Suprapubic skin (tissue), 4 donors: ENCODE measurements around the gene SRSF3. TPM values are rescaled to one million over a fixed set of nuclear protein-coding genes. Genes with fewer than 3 reads are reported as not detected.
A peak's percentile ranks its signal among the peaks of the same experiment; 100 is the strongest.
"Not testable (repeated sequence)": the region's sequence is repeated elsewhere in the genome, so short reads cannot be mapped to it uniquely, and the experiment has no call there.

ENCODE experiments used
- DNase-seq, 2 donors: peaks; one replicate each; pipeline ENCODE4 v3.0.0-alpha.2; 2019; ENCODE audit warnings: low spot score in 2 of 2
- H3K27ac ChIP-seq: fragments of 200-600 bp; sonication (generic); one replicate; pipeline ENCODE4 v1.5.1; 2019
- H3K27me3 ChIP-seq: fragments of 200-600 bp; sonication (generic); one replicate; pipeline ENCODE4 v1.5.1; 2019
- H3K36me3 ChIP-seq: fragments of 200-600 bp; sonication (generic); one replicate; pipeline ENCODE4 v1.5.1; 2019
- H3K4me1 ChIP-seq: fragments of 200-600 bp; sonication (generic); one replicate; pipeline ENCODE4 v1.5.1; 2019
- H3K4me3 ChIP-seq: fragments of 200-600 bp; sonication (generic); one replicate; pipeline ENCODE4 v1.5.1; 2019; ENCODE audit warnings: mild to moderate bottlenecking
- H3K9me3 ChIP-seq: fragments of 200-600 bp; sonication (generic); one replicate; pipeline ENCODE4 v1.5.1; 2019
- CTCF ChIP-seq, 2 donors: fragments of 200-600 bp in 1 of 2; fragments of 450-650 bp in 1 of 2; sonication (generic) in 1 of 2; IDR thresholded peaks; one replicate each; pipeline ENCODE4 v1.5.1; 2016 to 2019; ENCODE audit warnings: antibody characterized with exemption in 2 of 2, mild to moderate bottlenecking in 1 of 2, moderate library complexity in 1 of 2
- EP300 ChIP-seq: sonication (generic); formaldehyde crosslinking; IDR thresholded peaks from one replicate; pipeline ENCODE4 v1.6.1; 2017; ENCODE audit warnings: antibody characterized with exemption
- POLR2A ChIP-seq, 2 donors: fragments of 450-650 bp; IDR thresholded peaks; one replicate each; pipeline ENCODE4 v1.6.1; 2017; ENCODE audit warnings: antibody characterized with exemption in 2 of 2, mild to moderate bottlenecking in 2 of 2, moderate library complexity in 2 of 2
- POLR2AphosphoS5 ChIP-seq, 3 donors: sonication (generic); formaldehyde crosslinking; IDR thresholded peaks; one replicate each; pipeline ENCODE4 v1.6.1; 2017; ENCODE audit warnings: antibody characterized with exemption in 3 of 3
- WGBS: methylation state at CpG from one replicate; pipeline ENCODE4 v1.1.5; 2018; 5-methylcytosine and 5-hydroxymethylcytosine counted together
- total RNA-seq, 4 donors: library from RNA; depleted of rRNA; stranded (reverse); fragments of >200 nt; gene quantifications; one replicate each; pipeline ENCODE4 v1.1.0, GENCODE V29; 2016

SRSF3 gene
- total RNA-seq, 4 donors from 2014 or later = 152 to 180 (median 167) TPM

GRCh38 chr6:36607683-36608386 lies 13.7 kb downstream of the SRSF3 start:
- no peaks in the 10 kb centered on the region for H3K9me3 ChIP-seq
- H3K27ac ChIP-seq = no peak overlapping the region
- peaks cover 58% of the 10 kb centered on the region for H3K4me1 ChIP-seq
- H3K36me3 ChIP-seq = peaks cover 76% of the 10 kb centered on the region
- no peaks in the 10 kb centered on the region for H3K27me3 ChIP-seq
- no peak overlapping the region for H3K4me3 ChIP-seq
- peak; percentile 15 to 32 for DNase-seq
- 45% methylated on average over 10 of the region's 10 CpGs for WGBS
- no peak for TF ChIP-seq CTCF (IDR thresholded peaks at IDR 0.05)
- peak in 1 of 3 donors; percentile 9 for TF ChIP-seq POLR2AphosphoS5 (IDR thresholded peaks at IDR 0.05)
- no peak for TF ChIP-seq EP300
- TF ChIP-seq POLR2A (IDR thresholded peaks at IDR 0.05) = no peak

GRCh38 chr6:36608788-36609563 lies 14.8 kb downstream of the SRSF3 start:
- no peak overlapping the region for H3K27ac ChIP-seq
- no peaks in the 10 kb centered on the region for H3K27me3 ChIP-seq
- H3K4me3 ChIP-seq = no peak overlapping the region
- peaks cover 48% of the 10 kb centered on the region for H3K4me1 ChIP-seq
- no peaks in the 10 kb centered on the region for H3K9me3 ChIP-seq
- no peak for TF ChIP-seq POLR2AphosphoS5 (IDR thresholded peaks at IDR 0.05)
- no peak for TF ChIP-seq POLR2A (IDR thresholded peaks at IDR 0.05)
- TF ChIP-seq EP300 = no peak
- TF ChIP-seq CTCF (IDR thresholded peaks at IDR 0.05) = no peak
- DNase-seq = peak; percentile 20 to 41
- 61% methylated on average over 5 of the region's 5 CpGs for WGBS
- peaks cover 64% of the 10 kb centered on the region for H3K36me3 ChIP-seq

GRCh38 chr6:36609582-36609981 lies 15.4 kb downstream of the SRSF3 start:
- H3K4me3 ChIP-seq = no peak overlapping the region
- peaks cover 42% of the 10 kb centered on the region for H3K4me1 ChIP-seq
- H3K36me3 ChIP-seq = peaks cover 58% of the 10 kb centered on the region
- no peaks in the 10 kb centered on the region for H3K27me3 ChIP-seq
- DNase-seq = peak; percentile 15 to 22
- no peak overlapping the region for H3K27ac ChIP-seq
- no peaks in the 10 kb centered on the region for H3K9me3 ChIP-seq
- 98% methylated on average over 3 of the region's 3 CpGs for WGBS
- no peak for TF ChIP-seq EP300

GRCh38 chr6:36610041-36610955 lies 16.1 kb downstream of the SRSF3 start:
- Histone ChIP-seq H3K4me1 (peaks cover 34% of the 10 kb centered on the region), H3K9me3 (no peaks in the 10 kb centered on the region), H3K27me3 (no peaks in the 10 kb centered on the region), H3K27ac (no peak overlapping the region), H3K4me3 (no peak overlapping the region), H3K36me3 (peaks cover 51% of the 10 kb centered on the region)
- TF ChIP-seq POLR2AphosphoS5 (IDR thresholded peaks at IDR 0.05) (no peak), CTCF (IDR thresholded peaks at IDR 0.05) (no peak), EP300 (no peak), POLR2A (IDR thresholded peaks at IDR 0.05) (no peak)
- DNase-seq = peak; percentile 36 to 65
- 97% methylated on average over 14 of the region's 14 CpGs for WGBS

GRCh38 chr6:36610956-36611336 lies 16.8 kb downstream of the SRSF3 start:
- no peaks in the 10 kb centered on the region for H3K9me3 ChIP-seq
- H3K4me1 ChIP-seq = peaks cover 30% of the 10 kb centered on the region
- no peaks in the 10 kb centered on the region for H3K27me3 ChIP-seq
- TF ChIP-seq POLR2AphosphoS5 (IDR thresholded peaks at IDR 0.05) = no peak
- TF ChIP-seq CTCF (IDR thresholded peaks at IDR 0.05) = no peak
- no peak for TF ChIP-seq POLR2A (IDR thresholded peaks at IDR 0.05)
- TF ChIP-seq EP300 = no peak
- H3K36me3 ChIP-seq = peaks cover 46% of the 10 kb centered on the region
- DNase-seq = peak; percentile 35 to 48
- no peak overlapping the region for H3K4me3 ChIP-seq
- 69% methylated on average over 1 of the region's 1 CpG for WGBS
- no peak overlapping the region for H3K27ac ChIP-seq

- H3K9me3 ChIP-seq, H3K4me3 ChIP-seq, H3K27ac ChIP-seq, H3K27me3 ChIP-seq: not testable (repeated sequence)
- 93% methylated on average over 3 of the region's 3 CpGs for WGBS
- Histone ChIP-seq H3K4me1 (peaks cover 26% of the 10 kb centered on the region), H3K36me3 (peaks cover 39% of the 10 kb centered on the region)
- peak; percentile 12 to 24 for DNase-seq
Measured at GRCh38 chr6:36611679-36612078, 17.5 kb downstream of the SRSF3 start.
